SK-N-MC (cell line): ENCODE measurements around the gene PIK3R4.

Experiments
- EZH2 ChIP-seq: fragments of 200-600 bp; sonication (generic); IDR thresholded peaks from one replicate; pipeline ENCODE4 v1.6.1; 2017; ENCODE audit warnings: antibody characterized with exemption
- FOXP2 ChIP-seq: optimal IDR thresholded peaks from 2 replicates; pipeline ENCODE3; 2011; ENCODE audit warnings: mild to moderate bottlenecking, moderate library complexity; ENCODE audit not compliant: insufficient read depth; ENCODE audit errors: extremely low read length, control extremely low read depth
- POLR2AphosphoS5 ChIP-seq: IDR thresholded peaks from 2 replicates; pipeline ENCODE4 v1.6.1; 2012; ENCODE audit warnings: mild to moderate bottlenecking, low read depth, low read length, borderline replicate concordance

- no peak for TF ChIP-seq POLR2AphosphoS5
- no peak for TF ChIP-seq EZH2
- TF ChIP-seq FOXP2 = no peak
Observed at GRCh38 chr3:130644628-130645253, 101.9 kb downstream of the PIK3R4 start.
